22Rv1 (cell line): Measurements from ENCODE around the gene LHX3.

Experiments
- H3K27ac ChIP-seq: fragments of 450-650 bp; 2 replicates; pipeline ENCODE4 v1.5.1; 2017
- CTCF ChIP-seq: fragments of 450-650 bp; IDR thresholded peaks from 2 replicates; pipeline ENCODE4 v1.5.1; 2017; ENCODE audit warnings: mild to moderate bottlenecking
- ZFX ChIP-seq: fragments of 450-650 bp; IDR thresholded peaks from 2 replicates; pipeline ENCODE4 v1.6.1; 2017; ENCODE audit warnings: antibody characterized with exemption, borderline replicate concordance

LHX3 gene

GRCh38 chr9:136187683-136188586 lies 17.0 kb downstream of the LHX3 start:
- no peak overlapping the region for H3K27ac ChIP-seq
- TF ChIP-seq CTCF = no peak
- TF ChIP-seq ZFX = no peak

- H3K27ac ChIP-seq = no peak overlapping the region
- no peak for TF ChIP-seq ZFX
- TF ChIP-seq CTCF = no peak
Observed at GRCh38 chr9:136187197-136187596, 17.7 kb downstream of the LHX3 start.

GRCh38 chr9:136186386-136186785 lies 18.5 kb downstream of the LHX3 start:
- TF ChIP-seq CTCF = no peak
- no peak for TF ChIP-seq ZFX
- no peak overlapping the region for H3K27ac ChIP-seq

GRCh38 chr9:136185596-136186366 lies 19.1 kb downstream of the LHX3 start:
- TF ChIP-seq ZFX (no peak), CTCF (no peak)
- H3K27ac ChIP-seq = no peak overlapping the region

GRCh38 chr9:136185066-136185465 lies 19.9 kb downstream of the LHX3 start:
- no peak overlapping the region for H3K27ac ChIP-seq
- TF ChIP-seq CTCF (no peak), ZFX (no peak)

- no peak overlapping the region for H3K27ac ChIP-seq
- TF ChIP-seq CTCF (no peak), ZFX (no peak)
Observed at GRCh38 chr9:136182850-136183422, 22.0 kb downstream of the LHX3 start.
